ENCODE results near the gene CDKN2D.
A peak's percentile ranks its signal among the peaks of the same experiment; 100 is the strongest.
"Not testable (repeated sequence)": the region's sequence is repeated elsewhere in the genome, so short reads cannot be mapped to it uniquely, and the experiment has no call there.

The CDKN2D gene

GRCh38 chr19:10551006-10551405, 17.8 kb downstream of the CDKN2D start:
- not testable (repeated sequence) for DNase-seq

- DNase-seq: no peak
Measured at GRCh38 chr19:10550336-10550735, 18.4 kb downstream of the CDKN2D start.

GRCh38 chr19:10549733-10550132, 19.0 kb downstream of the CDKN2D start:
- no peak for DNase-seq

GRCh38 chr19:10548746-10549276, 20.0 kb downstream of the CDKN2D start:
- DNase-seq: no peak

- DNase-seq: no peak
Measured at GRCh38 chr19:10546817-10547216, 22.0 kb downstream of the CDKN2D start.

- no peak for DNase-seq
Measured at GRCh38 chr19:10544753-10545251, 24.0 kb downstream of the CDKN2D start.

GRCh38 chr19:10544242-10544752, 24.5 kb downstream of the CDKN2D start:
- DNase-seq: no peak

- peak; percentile 52 to 62 for DNase-seq
Measured at GRCh38 chr19:10543420-10544241, 25.1 kb downstream of the CDKN2D start, which contains the start of gene ATG4D. Gene ATG4D (plus strand): TSS chr19:10543904. CDS start chr19:10544091, 187 bp downstream.

- DNase-seq: no peak
Measured at GRCh38 chr19:10543059-10543419, 25.7 kb downstream of the CDKN2D start.

- DNase-seq: not testable (repeated sequence)
Measured at GRCh38 chr19:10539016-10539415, 29.8 kb downstream of the CDKN2D start.

- no peak for DNase-seq
Measured at GRCh38 chr19:10538204-10538983, 30.4 kb downstream of the CDKN2D start.

GRCh38 chr19:10537668-10538067, 31.1 kb downstream of the CDKN2D start:
- no peak for DNase-seq

- no peak for DNase-seq
Measured at GRCh38 chr19:10535613-10536012, 33.2 kb downstream of the CDKN2D start.

- DNase-seq: no peak
Measured at GRCh38 chr19:10533646-10534386, 35.0 kb downstream of the CDKN2D start.

- no peak for DNase-seq
Measured at GRCh38 chr19:10532457-10532856, 36.3 kb downstream of the CDKN2D start.

- DNase-seq: not testable (repeated sequence)
Measured at GRCh38 chr19:10526887-10527286, 41.9 kb downstream of the CDKN2D start.

GRCh38 chr19:10525636-10526035, 43.1 kb downstream of the CDKN2D start:
- no peak for DNase-seq

GRCh38 chr19:10523135-10523636, 45.6 kb downstream of the CDKN2D start:
- DNase-seq: no peak

- DNase-seq: no peak
Measured at GRCh38 chr19:10521461-10522171, 47.2 kb downstream of the CDKN2D start.

GRCh38 chr19:10520652-10521318, 48.0 kb downstream of the CDKN2D start:
- DNase-seq: no peak

GRCh38 chr19:10519421-10519820, 49.4 kb downstream of the CDKN2D start:
- no peak for DNase-seq

Measured in Kasumi-1 (cell line).